Trophoblast cell (in vitro differentiated cells and primary cell): ENCODE data around the gene RAB6C. TPM values are rescaled to one million over a fixed set of nuclear protein-coding genes. Genes with fewer than 3 reads are reported as not detected.
"Not testable (repeated sequence)": the region's sequence is repeated elsewhere in the genome, so short reads cannot be mapped to it uniquely, and the experiment has no call there.

Experiments
- DNase-seq, 2 donors: peaks; one replicate each; pipeline ENCODE4 v3.0.0-alpha.2; 2016
- H2AFZ ChIP-seq: 2 replicates; pipeline ENCODE4 v1.6.1; 2013; ENCODE audit warnings: low read length, moderate library complexity, mild to moderate bottlenecking; ENCODE audit not compliant: insufficient read depth, poor library complexity
- H2AK5ac ChIP-seq: 2 replicates; pipeline ENCODE4 v1.6.1; 2013; ENCODE audit warnings: mild to moderate bottlenecking, low read length
- H2BK120ac ChIP-seq: 2 replicates; pipeline ENCODE4 v1.6.1; 2013; ENCODE audit warnings: low read length, mild to moderate bottlenecking, moderate library complexity; ENCODE audit not compliant: insufficient read depth, poor library complexity
- H2BK12ac ChIP-seq: 2 replicates; pipeline ENCODE4 v1.6.1; 2013; ENCODE audit warnings: mild to moderate bottlenecking, low read length, moderate library complexity
- H2BK5ac ChIP-seq: 2 replicates; pipeline ENCODE4 v1.6.1; 2013; ENCODE audit warnings: low read length, low read depth, moderate library complexity, mild to moderate bottlenecking; ENCODE audit not compliant: poor library complexity
- H3K14ac ChIP-seq: 2 replicates; pipeline ENCODE4 v1.6.1; 2013; ENCODE audit warnings: mild to moderate bottlenecking, low read length
- H3K18ac ChIP-seq: 2 replicates; pipeline ENCODE4 v1.6.1; 2013; ENCODE audit warnings: mild to moderate bottlenecking, low read length
- H3K23ac ChIP-seq: 2 replicates; pipeline ENCODE4 v1.6.1; 2013; ENCODE audit warnings: low read length
- H3K27ac ChIP-seq: 2 replicates; pipeline ENCODE4 v1.5.1; 2013; ENCODE audit warnings: low read depth, mild to moderate bottlenecking, inconsistent platforms, low read length, moderate library complexity
- H3K27me3 ChIP-seq: 2 replicates; pipeline ENCODE4 v1.6.1; 2013; ENCODE audit warnings: inconsistent platforms, mild to moderate bottlenecking, low read length, moderate library complexity; ENCODE audit not compliant: insufficient read depth
- H3K36me3 ChIP-seq, 2 experiments: 1 replicate in 1 of 2; 2 replicates in 1 of 2; pipeline ENCODE4 v1.6.1; 2013; ENCODE audit warnings: low read length in 2 of 2, mild to moderate bottlenecking in 2 of 2, moderate library complexity in 1 of 2; ENCODE audit not compliant: insufficient read depth in 2 of 2, control insufficient read depth in 1 of 2
- H3K4ac ChIP-seq: 2 replicates; pipeline ENCODE4 v1.6.1; 2013; ENCODE audit warnings: low read depth, mild to moderate bottlenecking, low read length, moderate library complexity
- H3K4me1 ChIP-seq, 2 experiments: 1 replicate in 1 of 2; 2 replicates in 1 of 2; pipeline ENCODE4 v1.6.1; 2013; ENCODE audit warnings: low read length in 2 of 2, mild to moderate bottlenecking in 2 of 2, moderate library complexity in 1 of 2; ENCODE audit not compliant: insufficient read depth in 2 of 2, control insufficient read depth in 1 of 2
- H3K4me2 ChIP-seq: 2 replicates; pipeline ENCODE4 v1.6.1; 2013; ENCODE audit warnings: inconsistent platforms, mild to moderate bottlenecking, low read length, moderate library complexity
- H3K4me3 ChIP-seq: 2 replicates; pipeline ENCODE4 v1.5.1; 2013; ENCODE audit warnings: mild to moderate bottlenecking, low read depth, low read length, inconsistent platforms
- H3K79me1 ChIP-seq: one replicate; pipeline ENCODE4 v1.6.1; 2013; ENCODE audit warnings: low read length
- H3K79me2 ChIP-seq: 2 replicates; pipeline ENCODE4 v1.6.1; 2013; ENCODE audit warnings: low read length, mild to moderate bottlenecking; ENCODE audit not compliant: control insufficient read depth, insufficient read depth, poor library complexity
- H3K9ac ChIP-seq: 2 replicates; pipeline ENCODE4 v1.6.1; 2013; ENCODE audit warnings: mild to moderate bottlenecking, low read length
- H3K9me3 ChIP-seq: 2 replicates; pipeline ENCODE4 v1.6.1; 2013; ENCODE audit warnings: low read depth, mild to moderate bottlenecking, control low read depth, inconsistent platforms, low read length; ENCODE audit not compliant: insufficient read depth
- H4K12ac ChIP-seq: 2 replicates; pipeline ENCODE4 v1.6.1; 2013; ENCODE audit warnings: low read depth, mild to moderate bottlenecking, low read length, moderate library complexity
- H4K8ac ChIP-seq: 2 replicates; pipeline ENCODE4 v1.6.1; 2013; ENCODE audit warnings: low read depth, mild to moderate bottlenecking, low read length, moderate library complexity
- H4K91ac ChIP-seq: one replicate; pipeline ENCODE4 v1.6.1; 2013; ENCODE audit warnings: low read depth, mild to moderate bottlenecking, low read length, moderate library complexity
- WGBS: extraction: QIAGEN DNeasy Blood & Tissue Kit; methylation state at CpG from one replicate; pipeline ENCODE4 v1.1.7; 2013; ENCODE audit warnings: missing lambda C conversion rate; ENCODE audit not compliant: insufficient read length, insufficient coverage; ENCODE audit errors: extremely low coverage; 5-methylcytosine and 5-hydroxymethylcytosine counted together
- polyA plus RNA-seq: library from polyadenylated mRNA; stranded (reverse); fragments of 200-250 nt; gene quantifications from 2 replicates; pipeline ENCODE4 v1.2.3, GENCODE V29; 2013

RAB6C gene
- polyA plus RNA-seq = 1.8 and 1.9 TPM in 2 replicates

DNA sequence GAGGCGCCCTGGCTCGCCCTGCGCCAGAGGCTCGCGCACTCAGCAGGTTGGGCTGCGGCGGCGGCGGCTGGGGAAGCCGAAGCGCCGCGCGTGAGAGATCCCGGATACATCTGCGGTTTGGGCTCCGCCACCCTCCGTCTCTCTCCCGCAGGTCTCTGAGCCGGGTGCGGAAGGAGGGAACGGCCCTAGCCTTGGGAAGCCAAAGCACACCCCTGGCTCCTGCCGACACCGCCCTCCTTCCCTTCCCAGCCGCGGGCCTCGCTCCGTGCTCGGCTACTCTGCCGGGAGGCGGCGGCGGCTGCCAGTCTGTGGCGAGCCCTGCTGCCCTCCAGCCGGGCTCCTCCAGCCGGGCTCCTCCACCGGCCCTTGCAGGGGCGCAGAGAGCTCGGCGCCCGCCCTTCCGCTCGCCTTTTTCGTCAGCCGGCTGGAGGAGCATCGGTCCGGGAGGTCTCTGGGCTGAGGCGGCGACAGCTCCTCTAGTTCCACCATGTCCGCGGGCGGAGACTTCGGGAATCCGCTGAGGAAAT lies at the start of gene RAB6C:
Gene RAB6C, plus strand, starts transcription at position 38 of the 527 bp plus-strand sequence. Its CDS starts 450 bp downstream, at position 488.
- not testable (repeated sequence) for H2AK5ac ChIP-seq, H3K4me1 ChIP-seq, H3K9me3 ChIP-seq, H3K36me3 ChIP-seq, H3K79me2 ChIP-seq, H2BK12ac ChIP-seq, H3K23ac ChIP-seq, H3K27me3 ChIP-seq, H3K79me1 ChIP-seq
- peak within 1 kb of the TSS; percentile 59 for H3K27ac ChIP-seq
- peak within 1 kb of the TSS; percentile 92 for H4K91ac ChIP-seq
- H4K8ac ChIP-seq = peak within 1 kb of the TSS; percentile 74
- peak within 1 kb of the TSS; percentile 94 for H2BK5ac ChIP-seq
- peak within 1 kb of the TSS; percentile 97 for H3K18ac ChIP-seq
- H3K4me3 ChIP-seq = peak within 1 kb of the TSS; percentile 76
- WGBS = no CpG with 5 or more reads among the region's 54 CpGs
- peak within 1 kb of the TSS; percentile 97 for H3K14ac ChIP-seq
- peak within 1 kb of the TSS; percentile 81 for H3K4me2 ChIP-seq
- peak within 1 kb of the TSS; percentile 75 for H3K4ac ChIP-seq
- H3K9ac ChIP-seq = peak within 1 kb of the TSS; percentile 61
- DNase-seq = peak; percentile 45 to 62
- peak within 1 kb of the TSS; percentile 80 for H4K12ac ChIP-seq
- H2BK120ac ChIP-seq = peak within 1 kb of the TSS; percentile 98
- H2AFZ ChIP-seq = peak within 1 kb of the TSS; percentile 93

DNA sequence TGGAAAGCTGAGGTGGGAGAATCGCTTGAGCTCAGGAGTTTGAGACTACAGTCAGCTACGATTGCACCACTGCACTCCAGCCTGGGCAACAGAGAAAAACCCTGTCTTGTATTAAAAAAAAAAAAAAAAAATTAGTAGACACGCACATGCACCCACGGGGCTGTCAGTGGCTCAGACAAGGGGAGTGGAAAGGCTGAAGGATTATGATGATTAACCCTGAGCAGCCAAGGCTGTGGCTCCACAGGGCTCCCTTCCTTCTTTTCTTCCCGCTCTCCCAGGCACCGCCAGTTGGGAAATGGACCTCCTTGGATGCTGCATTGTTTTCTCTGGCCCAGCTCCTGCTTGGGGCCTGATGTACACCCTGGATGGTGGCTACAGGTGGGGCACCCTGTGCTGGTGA lies 49.0 kb upstream of the RAB6C start:
- peak overlapping the region; percentile 89 for H2BK12ac ChIP-seq
- peak overlapping the region; percentile 31 for H2BK5ac ChIP-seq
- DNase-seq = no peak
- peak overlapping the region; percentile 6 for H3K27ac ChIP-seq
- H3K9me3 ChIP-seq = no peaks in the 10 kb centered on the region
- peaks cover 2% of the 10 kb centered on the region for H3K79me2 ChIP-seq
- H3K23ac ChIP-seq = no peak overlapping the region
- no CpG with 5 or more reads among the region's 6 CpGs for WGBS
- H2AFZ ChIP-seq = no peak overlapping the region
- peaks cover 18% of the 10 kb centered on the region for H3K79me1 ChIP-seq
- peaks cover 19 to 37% of the 10 kb centered on the region in 2 experiments for H3K4me1 ChIP-seq
- H2AK5ac ChIP-seq = peak overlapping the region; percentile 74
- H4K8ac ChIP-seq = no peak overlapping the region
- no peak overlapping the region for H3K4me3 ChIP-seq
- no peaks in the 10 kb centered on the region for H3K27me3 ChIP-seq
- no peak overlapping the region for H4K12ac ChIP-seq
- no peaks in the 10 kb centered on the region for H3K36me3 ChIP-seq
- H3K14ac ChIP-seq = peak overlapping the region; percentile 24
- no peak overlapping the region for H3K9ac ChIP-seq
- H3K4ac ChIP-seq = peak overlapping the region; percentile 51
- peak overlapping the region; percentile 55 for H2BK120ac ChIP-seq
- peak overlapping the region; percentile 29 for H3K18ac ChIP-seq
- H4K91ac ChIP-seq = peak overlapping the region; percentile 80
- H3K4me2 ChIP-seq = no peak overlapping the region

DNA sequence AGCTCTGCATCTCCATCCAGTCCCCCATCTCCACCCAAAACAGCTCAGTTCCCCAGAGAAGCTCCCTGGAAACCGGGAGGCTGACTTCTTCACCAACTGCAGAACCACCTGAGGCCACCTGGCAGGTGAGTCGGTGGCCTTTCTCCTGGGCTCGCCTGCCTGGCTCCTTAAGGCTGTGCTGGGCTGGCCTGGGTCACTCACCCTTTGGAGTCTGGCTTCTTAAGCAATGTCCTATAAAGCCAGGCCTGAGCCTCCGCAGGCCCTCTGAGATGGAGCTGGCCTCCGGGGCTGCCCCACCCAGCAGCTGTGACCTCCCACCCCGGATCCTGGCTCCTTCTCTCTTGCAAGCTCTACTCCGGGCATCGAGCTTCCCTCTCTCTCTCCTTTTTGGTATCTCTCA lies 46.1 kb upstream of the RAB6C start:
- not testable (repeated sequence) for H4K8ac ChIP-seq, H3K36me3 ChIP-seq, H2AFZ ChIP-seq, H3K4me2 ChIP-seq, H3K23ac ChIP-seq, H3K9ac ChIP-seq, H3K79me2 ChIP-seq, DNase-seq, H3K27me3 ChIP-seq, H3K4me3 ChIP-seq, H3K14ac ChIP-seq, H4K12ac ChIP-seq, H3K9me3 ChIP-seq
- peak overlapping the region; percentile 6 for H2BK120ac ChIP-seq
- H2BK12ac ChIP-seq = peak overlapping the region; percentile 37
- H3K4me1 ChIP-seq = peaks cover 13 to 29% of the 10 kb centered on the region in 2 experiments
- H2BK5ac ChIP-seq = peak overlapping the region; percentile 78
- peak overlapping the region; percentile 87 for H4K91ac ChIP-seq
- no CpG with 5 or more reads among the region's 8 CpGs for WGBS
- H2AK5ac ChIP-seq = peak overlapping the region; percentile 51
- H3K79me1 ChIP-seq = peaks cover 16% of the 10 kb centered on the region
- peak overlapping the region; percentile 67 for H3K18ac ChIP-seq
- H3K4ac ChIP-seq = peak overlapping the region; percentile 27
- peak overlapping the region; percentile 65 for H3K27ac ChIP-seq

DNA sequence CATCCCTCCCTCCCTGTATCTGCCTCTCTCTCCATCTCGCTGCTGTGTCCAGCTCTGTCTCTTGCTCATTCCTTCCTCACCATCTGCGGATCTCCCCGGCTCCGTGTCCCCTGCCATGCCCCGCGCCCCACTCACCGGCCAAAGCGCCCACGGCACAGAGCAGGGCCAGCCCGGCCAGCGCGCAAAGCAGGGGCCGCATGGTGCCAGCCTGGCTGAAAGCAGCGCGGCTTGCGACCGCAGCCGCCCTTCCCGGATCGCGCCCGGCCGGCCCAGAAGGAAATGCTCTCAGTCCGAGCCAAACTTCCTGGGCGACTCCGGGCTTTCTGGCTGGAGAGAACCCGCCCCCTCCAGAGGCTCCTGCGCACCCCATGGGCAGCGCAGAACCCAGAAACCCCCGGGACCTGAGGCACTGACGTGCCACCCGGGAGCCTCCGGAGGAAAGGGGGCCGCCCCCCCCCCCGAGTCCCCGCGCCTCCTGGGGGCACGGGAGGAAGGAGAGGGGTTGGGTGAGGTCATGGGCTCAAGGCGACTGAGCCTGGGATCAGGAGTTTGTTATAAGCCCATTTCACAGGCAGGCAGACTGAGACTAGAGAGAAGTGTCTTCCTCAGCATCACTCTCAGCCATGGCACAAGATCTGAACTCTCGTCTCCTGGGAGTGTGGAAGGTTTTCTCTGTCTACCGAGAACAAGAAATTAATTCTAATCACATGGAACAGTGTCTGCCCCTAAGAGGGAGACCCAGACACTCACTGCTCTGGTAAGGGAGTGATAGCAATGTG lies 45.2 kb upstream of the RAB6C start:
- H2BK5ac ChIP-seq = peak overlapping the region; percentile 97
- DNase-seq = no peak
- H3K79me1 ChIP-seq = peaks cover 16% of the 10 kb centered on the region
- peak overlapping the region; percentile 90 for H3K4ac ChIP-seq
- peak overlapping the region; percentile 97 for H4K91ac ChIP-seq
- H3K18ac ChIP-seq = peak overlapping the region; percentile 99
- peak overlapping the region; percentile 40 for H4K12ac ChIP-seq
- no CpG with 5 or more reads among the region's 41 CpGs for whole genome bisulfite sequencing
- H3K9ac ChIP-seq = no peak overlapping the region
- H3K27ac ChIP-seq = peak overlapping the region; percentile 92
- H3K4me3 ChIP-seq = peak overlapping the region; percentile 67
- peak overlapping the region; percentile 96 for H2AFZ ChIP-seq
- no peaks in the 10 kb centered on the region for H3K36me3 ChIP-seq
- peak overlapping the region; percentile 79 for H2AK5ac ChIP-seq
- peak overlapping the region; percentile 100 for H2BK120ac ChIP-seq
- no peak overlapping the region for H3K23ac ChIP-seq
- peak overlapping the region; percentile 99 for H2BK12ac ChIP-seq
- H3K4me2 ChIP-seq = peak overlapping the region; percentile 72
- H3K4me1 ChIP-seq = peaks cover 16 to 27% of the 10 kb centered on the region in 2 experiments
- H4K8ac ChIP-seq = peak overlapping the region; percentile 90
- no peaks in the 10 kb centered on the region for H3K27me3 ChIP-seq
- H3K9me3 ChIP-seq = no peaks in the 10 kb centered on the region
- H3K79me2 ChIP-seq = peaks cover 2% of the 10 kb centered on the region
- H3K14ac ChIP-seq = peak overlapping the region; percentile 98
